HepG2 (cell line): ENCODE data around the gene DCTN1.

ENCODE experiments used
- CBX2 ChIP-seq, 2 experiments: fragments of 200-600 bp in 1 of 2; sonication (generic); formaldehyde crosslinking in 1 of 2; IDR thresholded peaks; 2 replicates each; pipeline versions ENCODE4 v1.7.0 to v1.8.1; 2018 to 2022; ENCODE audit warnings: low read depth in 2 of 2, low read length in 1 of 2, mild to moderate bottlenecking in 1 of 2, missing genetic modification reagents in 1 of 2
- JUND ChIP-seq: sonication (generic); formaldehyde crosslinking; IDR thresholded peaks from 2 replicates; pipeline ENCODE4 v1.8.0; 2022; ENCODE audit warnings: mild to moderate bottlenecking, missing genetic modification reagents
- MIER2 ChIP-seq: IDR thresholded peaks from 2 replicates; pipeline ENCODE4 v1.6.1; 2016; ENCODE audit warnings: missing biosample characterization, missing genetic modification reagents
- NFYB ChIP-seq: sonication (generic); formaldehyde crosslinking; IDR thresholded peaks from 2 replicates; pipeline ENCODE4 v1.4.0; 2020; ENCODE audit warnings: missing genetic modification reagents
- NR3C1 ChIP-seq: sonication (generic); formaldehyde crosslinking; IDR thresholded peaks from 2 replicates; pipeline ENCODE4 v1.4.0; 2020; ENCODE audit warnings: missing genetic modification reagents
- ZNF7 ChIP-seq: IDR thresholded peaks from 2 replicates; pipeline ENCODE4 v1.6.1; 2016; ENCODE audit warnings: missing biosample characterization, missing genetic modification reagents

GRCh38 chr2:74347303-74347702 is 32.8 kb downstream of the DCTN1 start:
- TF ChIP-seq NR3C1 (CRISPR knock-in tag) = no peak
- TF ChIP-seq MIER2 (CRISPR knock-in tag) = no peak
- no peak for TF ChIP-seq ZNF7 (CRISPR knock-in tag)
- TF ChIP-seq CBX2 (IDR thresholded peaks at IDR 0.05; ENCODE audit: low read depth, low read length) = no peak
- TF ChIP-seq CBX2 (CRISPR knock-in tag; IDR thresholded peaks at IDR 0.05; ENCODE audit: low read depth) = no peak
- no peak for TF ChIP-seq NFYB (CRISPR knock-in tag)
- no peak for TF ChIP-seq JUND
